VCaP (cell line): Measurements from ENCODE around the gene CTXND1.

Experiments
- H3K27ac ChIP-seq: fragments of 450-650 bp; 2 replicates; pipeline ENCODE4 v1.5.1; 2017
- TF ChIP-seq, protein P1 (sequence below): fragments of 450-650 bp; conservative IDR thresholded peaks from 2 replicates; pipeline ENCODE4 v1.5.1; 2017; ENCODE audit warnings: mild to moderate bottlenecking, moderate library complexity

CTXND1 gene

DNA sequence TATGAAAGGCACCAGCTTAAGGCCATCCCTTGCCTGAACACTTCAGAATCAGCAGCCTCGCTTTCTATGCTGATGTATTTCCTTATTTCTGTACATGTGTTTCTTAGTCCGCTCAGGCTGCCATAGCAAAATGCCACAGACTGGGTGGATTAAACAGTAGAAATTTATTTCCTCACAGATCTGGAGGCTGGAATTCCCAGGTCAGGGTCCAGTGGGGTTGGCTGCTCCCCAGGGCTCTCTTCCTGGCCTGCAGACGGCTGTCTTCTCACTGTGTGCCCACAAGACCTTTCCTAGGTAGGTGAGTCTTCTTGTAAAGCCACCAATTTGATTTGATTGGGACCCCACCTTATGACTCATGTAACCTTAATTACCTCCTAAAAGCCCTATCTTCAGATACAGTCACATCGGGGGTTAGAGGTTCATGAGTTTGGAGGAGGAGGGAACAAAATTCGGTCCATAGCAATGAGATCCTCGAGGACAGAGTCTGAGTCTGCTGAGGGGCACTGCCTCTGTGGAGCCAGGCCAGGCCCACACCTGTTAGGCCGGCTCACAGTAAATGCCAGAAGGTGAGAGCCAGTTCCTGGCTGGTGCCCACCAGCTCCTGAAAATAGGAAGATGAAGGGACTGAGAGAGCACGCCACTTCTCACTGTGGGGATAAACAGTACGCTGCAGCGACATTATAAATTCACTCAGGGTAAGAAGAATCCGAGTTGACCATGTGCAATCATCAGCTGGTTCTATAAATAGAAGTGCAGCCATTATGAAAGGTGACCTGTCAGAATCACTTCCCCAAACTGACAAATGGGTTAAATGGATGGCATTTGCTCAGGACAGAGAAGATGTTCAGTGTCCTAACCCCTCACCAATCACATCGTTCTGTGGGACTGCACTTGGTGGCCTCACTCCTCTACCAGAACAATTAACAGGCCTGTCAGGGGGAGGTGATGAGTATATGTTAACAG, 41.1 kb downstream of the CTXND1 start:
- TF ChIP-seq, protein P1, sequence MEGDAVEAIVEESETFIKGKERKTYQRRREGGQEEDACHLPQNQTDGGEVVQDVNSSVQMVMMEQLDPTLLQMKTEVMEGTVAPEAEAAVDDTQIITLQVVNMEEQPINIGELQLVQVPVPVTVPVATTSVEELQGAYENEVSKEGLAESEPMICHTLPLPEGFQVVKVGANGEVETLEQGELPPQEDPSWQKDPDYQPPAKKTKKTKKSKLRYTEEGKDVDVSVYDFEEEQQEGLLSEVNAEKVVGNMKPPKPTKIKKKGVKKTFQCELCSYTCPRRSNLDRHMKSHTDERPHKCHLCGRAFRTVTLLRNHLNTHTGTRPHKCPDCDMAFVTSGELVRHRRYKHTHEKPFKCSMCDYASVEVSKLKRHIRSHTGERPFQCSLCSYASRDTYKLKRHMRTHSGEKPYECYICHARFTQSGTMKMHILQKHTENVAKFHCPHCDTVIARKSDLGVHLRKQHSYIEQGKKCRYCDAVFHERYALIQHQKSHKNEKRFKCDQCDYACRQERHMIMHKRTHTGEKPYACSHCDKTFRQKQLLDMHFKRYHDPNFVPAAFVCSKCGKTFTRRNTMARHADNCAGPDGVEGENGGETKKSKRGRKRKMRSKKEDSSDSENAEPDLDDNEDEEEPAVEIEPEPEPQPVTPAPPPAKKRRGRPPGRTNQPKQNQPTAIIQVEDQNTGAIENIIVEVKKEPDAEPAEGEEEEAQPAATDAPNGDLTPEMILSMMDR: no peak
- no peak overlapping the region for H3K27ac ChIP-seq

DNA sequence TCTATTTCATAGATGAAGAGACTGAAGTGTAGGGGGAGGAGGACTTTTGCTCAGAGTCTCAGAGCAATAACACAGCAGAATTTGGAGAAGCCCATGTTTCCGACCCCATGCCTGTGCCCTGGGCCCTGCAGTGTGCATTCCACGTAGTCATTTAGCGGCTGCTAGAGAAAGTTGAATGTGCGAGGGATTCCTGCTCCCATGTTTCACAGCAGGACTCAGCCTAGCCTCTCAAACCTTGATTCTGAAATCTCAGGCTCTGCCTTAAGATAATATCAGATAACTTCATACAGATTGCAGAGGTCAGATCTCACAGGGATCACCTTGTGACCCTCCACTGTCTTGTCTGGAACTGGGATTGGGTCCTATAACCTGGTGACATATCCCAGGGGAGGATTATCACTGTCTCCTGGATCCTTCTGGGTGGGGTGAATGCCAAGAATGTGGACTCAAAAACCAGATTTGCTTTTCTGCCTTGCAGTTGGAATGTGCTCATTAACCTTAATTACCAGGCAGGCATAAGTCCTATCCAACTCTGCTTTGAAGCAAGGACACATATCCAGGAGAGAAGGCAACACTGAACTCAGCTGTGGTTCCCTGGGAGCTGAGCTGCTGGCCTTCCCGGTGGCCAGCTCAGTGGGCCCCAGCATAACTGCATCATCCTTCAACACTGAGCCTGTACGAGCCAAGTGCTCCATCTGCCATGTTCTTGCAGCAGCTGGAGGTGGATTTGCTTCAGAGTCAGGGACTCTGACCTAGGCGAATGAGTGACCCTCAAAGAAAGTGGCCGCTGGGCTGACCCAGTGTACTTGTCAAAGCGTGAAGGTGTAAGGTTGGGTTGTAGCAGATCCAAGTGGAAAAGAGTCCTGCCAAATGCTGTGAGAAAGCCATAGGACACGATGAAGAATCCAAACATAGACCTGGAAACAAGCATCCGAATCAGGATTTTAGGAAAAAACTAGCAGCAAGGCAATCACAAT, 43.0 kb downstream of the CTXND1 start:
- no peak overlapping the region for H3K27ac ChIP-seq
- TF ChIP-seq, protein P1: no peak

DNA sequence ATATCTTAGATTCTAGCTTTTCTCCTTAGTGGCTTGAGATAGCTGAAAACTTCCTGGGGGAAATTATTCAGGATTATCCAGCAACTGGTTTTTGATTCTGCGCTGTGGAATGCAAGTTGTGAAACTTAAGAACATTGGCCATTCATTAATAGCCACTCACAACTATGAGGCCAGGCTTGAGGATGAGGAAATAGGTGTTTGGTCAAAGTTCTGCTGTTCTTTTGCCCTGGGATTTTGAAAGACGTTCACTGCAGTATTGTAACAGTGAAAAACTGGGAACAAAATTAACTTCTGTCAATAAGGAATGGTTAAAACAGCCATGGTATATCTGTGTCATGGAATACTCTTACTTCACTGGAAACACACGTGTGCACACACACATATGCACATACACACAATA, 44.1 kb downstream of the CTXND1 start:
- TF ChIP-seq, protein P1: no peak
- H3K27ac ChIP-seq: no peak overlapping the region

DNA sequence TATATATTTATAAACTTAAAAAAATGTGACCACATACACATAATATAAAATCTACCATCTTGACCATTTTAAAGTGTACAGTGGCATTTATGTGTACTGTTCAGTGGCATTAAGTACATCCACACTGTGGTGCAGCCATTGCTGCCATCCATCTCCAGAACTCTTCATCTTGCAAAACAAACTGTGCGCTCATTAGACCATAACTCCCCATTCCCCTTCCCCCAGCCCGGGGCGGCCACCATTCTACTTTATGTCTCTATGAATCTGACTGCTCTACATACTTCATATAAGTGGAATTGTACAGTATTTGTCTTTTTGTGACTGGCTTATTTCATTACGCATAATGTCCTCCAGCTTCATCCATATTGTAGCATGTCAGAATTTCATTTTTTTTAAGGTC, 47.8 kb downstream of the CTXND1 start:
- TF ChIP-seq, protein P1: no peak
- no peak overlapping the region for H3K27ac ChIP-seq

DNA sequence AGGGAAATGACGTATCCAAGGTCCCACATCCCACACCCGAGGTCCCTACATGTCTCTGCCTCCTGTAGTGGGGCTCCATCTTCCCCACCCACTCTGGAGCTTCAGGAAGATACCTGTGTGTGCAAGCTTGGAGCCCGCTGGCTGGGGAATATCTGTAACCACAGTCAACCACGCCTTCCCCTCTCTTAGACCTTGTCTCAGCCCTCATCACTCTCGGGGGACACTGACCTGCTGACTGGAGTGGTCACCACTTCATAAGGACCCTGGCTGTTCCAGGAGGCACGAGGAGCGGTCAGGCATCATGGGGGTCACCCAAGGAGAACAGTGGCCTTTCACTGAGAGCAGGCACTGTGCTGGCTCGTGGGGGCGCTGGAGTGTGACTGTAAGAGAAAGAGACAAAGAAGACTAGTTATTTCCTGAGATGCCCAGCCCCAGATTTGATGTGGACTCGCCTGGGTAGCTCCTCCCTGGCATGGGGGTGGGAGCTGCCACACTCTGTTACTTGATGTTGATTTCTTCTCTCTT, 48.6 kb downstream of the CTXND1 start:
- no peak overlapping the region for H3K27ac ChIP-seq
- TF ChIP-seq, protein P1: no peak

DNA sequence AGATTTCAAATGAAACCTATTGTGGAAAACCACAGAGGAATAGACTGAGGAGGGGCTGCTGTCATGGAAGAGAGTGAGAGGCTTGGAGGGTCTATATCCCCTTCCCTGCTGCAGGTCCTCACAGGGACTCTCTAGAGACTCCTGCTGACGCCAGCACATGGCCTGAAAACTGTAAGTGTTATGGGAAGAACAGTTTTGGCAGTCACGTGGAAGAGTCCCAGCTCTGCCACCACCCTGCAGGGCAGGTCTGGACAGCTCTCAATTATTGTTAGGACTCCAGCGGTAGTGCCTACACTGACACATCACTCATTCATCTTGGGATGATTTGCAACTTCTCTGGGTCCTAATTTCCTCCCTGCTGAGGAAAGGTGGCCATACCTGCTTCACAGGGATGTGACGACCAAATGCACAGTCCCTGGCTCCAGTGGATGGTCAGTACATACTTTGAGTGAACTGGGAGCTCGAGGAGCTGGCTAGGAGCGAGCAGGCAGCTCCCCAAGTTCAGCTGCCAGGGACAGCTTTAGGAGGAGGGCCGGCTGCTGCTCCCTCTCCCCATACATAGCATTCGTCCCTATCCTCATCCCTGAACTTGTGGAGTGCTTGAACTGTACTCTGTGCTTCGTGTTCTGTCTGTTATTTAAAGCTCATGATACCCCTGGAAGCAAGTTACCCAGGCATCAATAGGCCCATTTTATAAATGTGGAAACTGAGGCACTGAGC, 49.2 kb downstream of the CTXND1 start:
- TF ChIP-seq, protein P1: no peak
- H3K27ac ChIP-seq: no peak overlapping the region
